Uterus (tissue), 2 donors: ENCODE measurements around the gene MRPS34.

Experiments
- POLR2A ChIP-seq, 2 donors: fragments of 450-650 bp; IDR thresholded peaks; one replicate each; pipeline ENCODE4 v1.6.1; 2016; ENCODE audit warnings: antibody characterized with exemption in 2 of 2, mild to moderate bottlenecking in 1 of 2, moderate library complexity in 1 of 2
- TF ChIP-seq, protein P1 (sequence below), 4 experiments: fragments of 200-600 bp in 2 of 4; fragments of 450-650 bp in 2 of 4; sonication (generic) in 2 of 4; IDR thresholded peaks; one replicate each; pipeline ENCODE4 v1.5.1; 2016 to 2019; ENCODE audit warnings: antibody characterized with exemption in 4 of 4, mild to moderate bottlenecking in 2 of 4, moderate library complexity in 1 of 4

DNA sequence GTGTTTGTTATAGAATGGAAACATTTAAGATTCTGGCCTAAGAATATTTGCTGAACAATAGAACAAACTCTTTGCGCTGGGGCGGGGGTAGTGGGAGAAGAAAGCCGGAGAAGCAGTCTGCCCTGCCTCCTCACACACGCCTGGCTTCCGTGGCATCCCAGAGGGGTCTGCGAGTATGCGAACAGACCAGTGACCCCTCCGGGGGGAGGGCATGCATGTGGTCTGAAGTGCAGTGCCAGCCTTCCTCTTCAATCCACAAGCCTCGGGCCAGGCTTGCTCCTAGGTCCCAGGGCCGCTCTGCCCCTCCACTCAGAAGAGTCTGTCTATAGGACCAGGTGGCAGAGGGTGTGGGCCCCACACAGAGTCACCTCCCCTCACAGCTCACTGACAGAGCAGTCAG, 34.7 kb upstream of the MRPS34 start:
- TF ChIP-seq, protein P1, sequence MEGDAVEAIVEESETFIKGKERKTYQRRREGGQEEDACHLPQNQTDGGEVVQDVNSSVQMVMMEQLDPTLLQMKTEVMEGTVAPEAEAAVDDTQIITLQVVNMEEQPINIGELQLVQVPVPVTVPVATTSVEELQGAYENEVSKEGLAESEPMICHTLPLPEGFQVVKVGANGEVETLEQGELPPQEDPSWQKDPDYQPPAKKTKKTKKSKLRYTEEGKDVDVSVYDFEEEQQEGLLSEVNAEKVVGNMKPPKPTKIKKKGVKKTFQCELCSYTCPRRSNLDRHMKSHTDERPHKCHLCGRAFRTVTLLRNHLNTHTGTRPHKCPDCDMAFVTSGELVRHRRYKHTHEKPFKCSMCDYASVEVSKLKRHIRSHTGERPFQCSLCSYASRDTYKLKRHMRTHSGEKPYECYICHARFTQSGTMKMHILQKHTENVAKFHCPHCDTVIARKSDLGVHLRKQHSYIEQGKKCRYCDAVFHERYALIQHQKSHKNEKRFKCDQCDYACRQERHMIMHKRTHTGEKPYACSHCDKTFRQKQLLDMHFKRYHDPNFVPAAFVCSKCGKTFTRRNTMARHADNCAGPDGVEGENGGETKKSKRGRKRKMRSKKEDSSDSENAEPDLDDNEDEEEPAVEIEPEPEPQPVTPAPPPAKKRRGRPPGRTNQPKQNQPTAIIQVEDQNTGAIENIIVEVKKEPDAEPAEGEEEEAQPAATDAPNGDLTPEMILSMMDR (IDR thresholded peaks at IDR 0.05) = no peak
- TF ChIP-seq POLR2A (IDR thresholded peaks at IDR 0.05) = no peak
